Kidney (tissue), 14 donors: ENCODE data around the gene DEFB132. TPM values are rescaled to one million over a fixed set of nuclear protein-coding genes. Genes with fewer than 3 reads are reported as not detected.

ENCODE experiments used
- DNase-seq, 5 donors: peaks; one replicate each; pipeline ENCODE4 v3.0.0-alpha.2; 2013 to 2020
- FAIRE-seq: peaks from 2 replicates; lab custom pipeline; 2012; peaks lifted over from hg19 to GRCh38; lab: Jason Lieb, UNC
- H3K27ac ChIP-seq, 2 donors: one replicate each; pipeline ENCODE4 v1.7.0; 2013; ENCODE audit warnings: low read depth in 2 of 2, low read length in 2 of 2, inconsistent platforms in 1 of 2
- H3K27me3 ChIP-seq: one replicate; pipeline ENCODE4 v1.7.1; 2013; ENCODE audit warnings: low read length, inconsistent platforms; ENCODE audit not compliant: control insufficient read depth, insufficient read depth
- H3K36me3 ChIP-seq, 3 donors: one replicate each; pipeline versions ENCODE4 v1.7.0 to v1.7.1; 2013; ENCODE audit warnings: low read length in 3 of 3, control low read depth in 1 of 3, inconsistent platforms in 1 of 3; ENCODE audit not compliant: insufficient read depth in 3 of 3, control insufficient read depth in 2 of 3
- H3K4me1 ChIP-seq, 3 donors: one replicate each; pipeline versions ENCODE4 v1.7.0 to v1.7.1; 2013; ENCODE audit warnings: low read length in 3 of 3, inconsistent platforms in 1 of 3, low read depth in 1 of 3; ENCODE audit not compliant: control insufficient read depth in 2 of 3, insufficient read depth in 2 of 3
- H3K4me3 ChIP-seq, 3 donors: one replicate each; pipeline versions ENCODE4 v1.7.0 to v1.8.1; 2013; ENCODE audit warnings: low read length in 3 of 3, control low read depth in 1 of 3, inconsistent platforms in 1 of 3
- H3K9ac ChIP-seq, 3 donors: one replicate each; pipeline versions ENCODE4 v1.7.0 to v1.7.1; 2013; ENCODE audit warnings: low read length in 3 of 3, control low read depth in 1 of 3, inconsistent platforms in 1 of 3
- H3K9me3 ChIP-seq, 3 donors: one replicate each; pipeline versions ENCODE4 v1.7.0 to v1.7.1; 2013; ENCODE audit warnings: low read length in 3 of 3, control low read depth in 1 of 3, inconsistent platforms in 1 of 3; ENCODE audit not compliant: control insufficient read depth in 2 of 3, insufficient read depth in 1 of 3
- intact Hi-C: fragments of 100-400 bp; cut with DNase I; formaldehyde crosslinking; loops from one replicate; pipeline ENCODE4 v1.11.1; 2022
- polyA plus RNA-seq: library from polyadenylated mRNA; stranded (reverse); fragments of 350-450 nt; fragmentation: Illumina TruSeq; extraction: RNeasy Lipid Tissue Mini Kit (QIAGEN cat#74804); gene quantifications from one replicate; pipeline ENCODE4 v1.2.3, GENCODE V29; 2014; ENCODE audit warnings: low read depth, low replicate concordance; ENCODE audit not compliant: insufficient read depth
- total RNA-seq: library from RNA; stranded (reverse); fragmentation: NEBNext Ultra II Directional; extraction: Animal tissue kit (Norgen Biotek cat#: 25700); gene quantifications from one replicate; pipeline ENCODE4 v1.2.1, GENCODE V29; 2021
- TF ChIP-seq, protein P1 (sequence below): IDR thresholded peaks from 3 replicates; pipeline ENCODE4 v1.5.1; 2012; ENCODE audit warnings: mild to moderate bottlenecking, moderate library complexity, borderline replicate concordance; ENCODE audit not compliant: insufficient read depth; ENCODE audit errors: extremely low read depth
- donor health status: control.
- donor health status: control.
- donor health status: control.
- donor health status: control.
- donor health status: control.
- donor health status: DM: yes; HTN: yes; CAD: no.
- donor health status: Normal renal cell carcinoma (clear cell type).

Gene DEFB132
- total and polyA plus RNA-seq, 2 donors from 2014 or later: 0.24 TPM; not detected in 1

GRCh38 chr20:294602-295001, 37.1 kb downstream of the DEFB132 start:
- H3K27me3 ChIP-seq: no peaks in the 10 kb centered on the region
- H3K4me3 ChIP-seq: no peak overlapping the region
- FAIRE-seq: no peak
- intact Hi-C loops: no loop called here
- TF ChIP-seq, protein P1, sequence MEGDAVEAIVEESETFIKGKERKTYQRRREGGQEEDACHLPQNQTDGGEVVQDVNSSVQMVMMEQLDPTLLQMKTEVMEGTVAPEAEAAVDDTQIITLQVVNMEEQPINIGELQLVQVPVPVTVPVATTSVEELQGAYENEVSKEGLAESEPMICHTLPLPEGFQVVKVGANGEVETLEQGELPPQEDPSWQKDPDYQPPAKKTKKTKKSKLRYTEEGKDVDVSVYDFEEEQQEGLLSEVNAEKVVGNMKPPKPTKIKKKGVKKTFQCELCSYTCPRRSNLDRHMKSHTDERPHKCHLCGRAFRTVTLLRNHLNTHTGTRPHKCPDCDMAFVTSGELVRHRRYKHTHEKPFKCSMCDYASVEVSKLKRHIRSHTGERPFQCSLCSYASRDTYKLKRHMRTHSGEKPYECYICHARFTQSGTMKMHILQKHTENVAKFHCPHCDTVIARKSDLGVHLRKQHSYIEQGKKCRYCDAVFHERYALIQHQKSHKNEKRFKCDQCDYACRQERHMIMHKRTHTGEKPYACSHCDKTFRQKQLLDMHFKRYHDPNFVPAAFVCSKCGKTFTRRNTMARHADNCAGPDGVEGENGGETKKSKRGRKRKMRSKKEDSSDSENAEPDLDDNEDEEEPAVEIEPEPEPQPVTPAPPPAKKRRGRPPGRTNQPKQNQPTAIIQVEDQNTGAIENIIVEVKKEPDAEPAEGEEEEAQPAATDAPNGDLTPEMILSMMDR: no peak
- H3K9me3 ChIP-seq: no peaks in the 10 kb centered on the region
- H3K4me1 ChIP-seq: peaks cover 4 to 15% (median 9%) of the 10 kb centered on the region in 3 donors
- DNase-seq: peak in 3 of 5 donors; percentile 19 to 35 (median 29)
- H3K9ac ChIP-seq: no peak overlapping the region
- H3K27ac ChIP-seq: no peak overlapping the region
- no peaks in the 10 kb centered on the region for H3K36me3 ChIP-seq

DNA sequence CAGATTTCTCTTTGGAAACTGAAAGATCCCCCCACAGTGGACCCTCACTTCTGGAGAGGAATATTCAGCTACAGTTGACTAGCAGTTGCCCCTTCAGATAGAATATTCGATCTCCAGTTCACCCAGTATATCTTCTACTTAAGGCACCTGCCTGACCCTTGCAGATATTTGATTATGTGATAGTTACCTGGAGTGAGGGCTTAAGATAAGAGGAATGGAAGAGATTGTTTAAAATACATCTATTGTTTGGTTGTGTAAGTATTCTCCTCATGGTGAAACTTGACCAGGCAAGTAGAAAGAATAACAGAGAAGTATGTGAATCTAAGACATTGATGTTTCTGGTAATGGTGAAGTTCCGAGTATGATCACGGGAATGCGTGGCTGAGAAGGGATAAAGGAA, 38.3 kb downstream of the DEFB132 start:
- no peaks in the 10 kb centered on the region for H3K27me3 ChIP-seq
- peaks cover 0 to 3% (median 0%) of the 10 kb centered on the region in 3 donors for H3K36me3 ChIP-seq
- peaks cover 13 to 23% (median 16%) of the 10 kb centered on the region in 3 donors for H3K4me1 ChIP-seq
- intact Hi-C loops: no loop called here
- no peak for DNase-seq
- H3K9ac ChIP-seq: no peak overlapping the region
- TF ChIP-seq, protein P1: no peak
- no peak for FAIRE-seq
- no peak overlapping the region for H3K4me3 ChIP-seq
- H3K27ac ChIP-seq: no peak overlapping the region
- H3K9me3 ChIP-seq: no peaks in the 10 kb centered on the region

DNA sequence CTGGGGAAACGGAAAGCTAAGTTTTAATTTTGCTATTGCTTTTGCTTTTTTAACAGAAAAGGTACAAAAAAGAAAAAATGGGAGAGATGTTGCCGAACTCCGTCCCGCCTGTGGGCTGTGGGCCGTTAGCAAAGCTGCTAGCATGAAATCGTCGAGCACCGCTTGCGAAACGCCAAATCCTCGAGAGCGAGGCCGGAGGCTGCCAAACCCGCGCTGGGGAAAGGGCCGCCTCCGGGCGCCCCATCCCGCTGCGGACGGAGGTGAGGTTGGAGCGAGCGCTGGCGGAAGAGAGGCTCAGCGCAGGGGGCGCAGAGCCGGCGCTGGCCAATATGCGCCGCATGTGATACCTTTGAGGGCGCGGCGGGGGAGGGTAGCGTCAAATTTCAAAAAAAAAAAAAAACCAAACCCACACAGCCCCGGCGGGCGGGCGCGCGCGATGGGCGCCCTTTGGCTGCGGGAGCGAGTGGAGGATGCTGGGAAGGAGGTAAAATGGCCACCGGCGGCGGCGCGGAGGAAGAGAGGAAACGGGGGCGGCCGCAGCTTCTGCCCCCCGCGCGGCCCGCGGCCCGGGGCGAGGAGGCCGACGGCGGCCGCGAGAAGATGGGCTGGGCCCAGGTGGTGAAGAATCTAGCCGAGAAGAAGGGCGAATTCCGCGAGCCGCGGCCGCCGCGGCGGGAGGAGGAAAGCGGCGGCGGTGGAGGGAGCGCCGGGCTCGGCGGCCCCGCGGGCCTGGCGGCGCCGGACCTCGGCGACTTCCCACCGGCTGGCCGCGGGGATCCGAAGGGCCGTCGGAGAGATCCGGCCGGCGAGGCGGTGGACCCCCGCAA, 39.8 kb downstream of the DEFB132 start, which contains the start of gene ZCCHC3:
Gene ZCCHC3 (plus strand): TSS at position 473 of the 827 bp plus-strand sequence. CDS start 17 bp downstream, at position 490.
- Histone ChIP-seq H3K9ac (peak within 1 kb of the TSS; percentile 62 to 99 (median 98)), H3K4me1 (peaks cover 7 to 27% (median 22%) of the 10 kb centered on the region in 3 donors), H3K9me3 (no peaks in the 10 kb centered on the region), H3K27me3 (no peaks in the 10 kb centered on the region), H3K4me3 (peak within 1 kb of the TSS; percentile 81 to 97 (median 87)), H3K27ac (peak within 1 kb of the TSS; percentile 95 to 99), H3K36me3 (peaks cover 0 to 3% (median 0%) of the 10 kb centered on the region in 3 donors)
- intact Hi-C loops: no loop called here
- no peak for FAIRE-seq
- TF ChIP-seq, protein P1: peak; percentile 5
- DNase-seq: peak; percentile 92 to 98 (median 96)
